Cerebellar nuclear complex (tissue), 1 donor: ENCODE measurements around the gene RAE1.

Source experiments
- DNase-seq, 2 experiments: peaks; one replicate each; lab custom pipeline; 2025; lab: John Stamatoyannopoulos, UW

The RAE1 gene

GRCh38 chr20:57351042-57351783 lies at the start of gene RAE1:
TSS of gene RAE1 (plus strand) at chr20:57351255. CDS start at chr20:57354039, 2,784 bp downstream.
- peak in 1 of 2 experiments; percentile 30 for DNase-seq

- DNase-seq = no peak
These were observed 44.3 kb upstream of the RAE1 start for GRCh38 chr20:57306747-57307146.

GRCh38 chr20:57308451-57309271 lies 42.4 kb upstream of the RAE1 start:
- DNase-seq = no peak

- DNase-seq = no peak
These were observed 41.4 kb upstream of the RAE1 start for GRCh38 chr20:57309544-57310115.

- no peak for DNase-seq
These were observed 40.1 kb upstream of the RAE1 start for GRCh38 chr20:57310821-57311514.

- no peak for DNase-seq
These were observed 38.9 kb upstream of the RAE1 start for GRCh38 chr20:57312138-57312537.

- no peak for DNase-seq
These were observed 37.8 kb upstream of the RAE1 start for GRCh38 chr20:57313230-57313629.

GRCh38 chr20:57313951-57314350 lies 37.1 kb upstream of the RAE1 start:
- no peak for DNase-seq

GRCh38 chr20:57315083-57315975 lies 35.7 kb upstream of the RAE1 start:
- DNase-seq = no peak

GRCh38 chr20:57315976-57316480 lies 35.0 kb upstream of the RAE1 start:
- no peak for DNase-seq

GRCh38 chr20:57316795-57317201 lies 34.3 kb upstream of the RAE1 start:
- no peak for DNase-seq

GRCh38 chr20:57317316-57317788 lies 33.7 kb upstream of the RAE1 start:
- no peak for DNase-seq

GRCh38 chr20:57317789-57318371 lies 33.2 kb upstream of the RAE1 start:
- DNase-seq = no peak

GRCh38 chr20:57319584-57319983 lies 31.5 kb upstream of the RAE1 start:
- no peak for DNase-seq

GRCh38 chr20:57320358-57320757 lies 30.7 kb upstream of the RAE1 start:
- DNase-seq = no peak

GRCh38 chr20:57321142-57321541 lies 29.9 kb upstream of the RAE1 start:
- DNase-seq = no peak

- no peak for DNase-seq
These were observed 28.6 kb upstream of the RAE1 start for GRCh38 chr20:57322476-57322875.

GRCh38 chr20:57323034-57323433 lies 28.0 kb upstream of the RAE1 start:
- no peak for DNase-seq

GRCh38 chr20:57325632-57326356 lies 25.3 kb upstream of the RAE1 start:
- no peak for DNase-seq
